Measurements from ENCODE around the gene INHBE.
"Not testable (repeated sequence)": the region's sequence is repeated elsewhere in the genome, so short reads cannot be mapped to it uniquely, and the experiment has no call there.

Gene INHBE

GRCh38 chr12:57500213-57500612 is 45.1 kb downstream of the INHBE start:
- DNase-seq = no peak

- DNase-seq = not testable (repeated sequence)
These were observed 47.3 kb downstream of the INHBE start for GRCh38 chr12:57502311-57502969.

- not testable (repeated sequence) for DNase-seq
These were observed 51.4 kb downstream of the INHBE start for GRCh38 chr12:57506541-57506940.
